Measurements from ENCODE around the gene ARL10. TPM values are rescaled to one million over a fixed set of nuclear protein-coding genes. Genes with fewer than 3 reads are reported as not detected.

The ARL10 gene
- total and polyA plus RNA-seq, 2 donors (not counting 1 experiment from before 2014, with no cell fraction given): 13.1 to 27.9 TPM

DNA sequence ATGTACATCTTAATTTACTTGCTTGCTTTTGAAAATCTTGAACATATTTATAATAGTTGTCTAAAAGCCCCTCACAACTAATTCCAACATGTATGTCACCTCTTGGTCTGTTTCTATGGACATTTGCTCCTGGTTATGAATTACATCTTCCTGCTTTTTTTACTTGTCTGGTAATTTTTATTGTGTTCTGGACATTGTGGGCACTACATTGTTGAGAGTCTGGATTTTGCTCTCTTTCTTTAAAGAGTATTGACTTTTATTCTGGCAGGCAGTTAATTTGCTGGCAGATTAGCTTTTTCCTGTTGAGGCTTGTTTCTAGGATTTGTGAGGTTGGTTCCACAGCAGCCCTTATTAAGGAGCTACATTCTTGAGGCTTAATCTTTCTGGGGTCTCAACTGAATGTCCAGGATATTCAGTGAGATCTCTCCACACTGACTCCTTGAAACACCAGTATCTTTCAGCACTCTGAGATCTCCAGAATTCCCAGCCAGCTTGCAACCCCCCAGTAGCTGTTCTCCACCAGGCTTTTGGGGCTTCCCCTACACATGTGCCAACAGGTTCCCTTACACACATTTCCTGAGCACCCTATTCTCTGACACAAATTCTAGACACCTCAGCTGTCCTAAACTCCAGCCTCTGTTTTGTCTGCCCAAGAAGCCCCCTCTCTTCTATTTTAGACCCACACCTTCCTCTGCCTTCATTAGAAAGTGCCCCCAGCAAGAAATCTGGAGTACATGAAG, 31.1 kb upstream of the ARL10 start:
- no peak for DNase-seq
- H3K4me3 Mint-ChIP-seq: no peak overlapping the region
- Histone ChIP-seq H3K4me2 (replicated peaks; ENCODE audit: low read depth, low read length, poor library complexity, severe bottlenecking) (no peak overlapping the region), H3K36me3 (replicated peaks in 1 of 2; ENCODE audit: control extremely low read depth in 1 of 2, control insufficient read depth in 1 of 2, extremely low read depth in 1 of 2, insufficient read depth in 2 of 2, low read length in 1 of 2) (peaks cover 14 to 27% of the 10 kb centered on the region in 2 experiments), H3K4me3 (ENCODE audit: control extremely low read depth in 1 of 5, extremely low read depth in 1 of 5, insufficient read depth in 1 of 5, low read depth in 2 of 5, low read length in 4 of 5) (no peak overlapping the region), H3K27ac (ENCODE audit: low read length in 2 of 2) (no peak overlapping the region), H2AFZ (ENCODE audit: insufficient read depth, low read depth, low read length, poor library complexity, severe bottlenecking) (no peak overlapping the region), H3K27me3 (replicated peaks in 1 of 4; ENCODE audit: control extremely low read depth in 1 of 4, control insufficient read depth in 3 of 4, insufficient read depth in 4 of 4, low read length in 3 of 4) (no peaks in the 10 kb centered on the region), H3K4me1 (ENCODE audit: control insufficient read depth in 2 of 2, insufficient read depth in 2 of 2, low read length in 2 of 2) (no peaks in the 10 kb centered on the region), H3K79me2 (ENCODE audit: control insufficient read depth, insufficient read depth, low read length) (no peaks in the 10 kb centered on the region), H3K9me3 (ENCODE audit: control extremely low read depth in 1 of 3, control insufficient read depth in 2 of 3, insufficient read depth in 1 of 3, low read length in 2 of 3) (peaks cover 0 to 6% (median 4%) of the 10 kb centered on the region in 3 donors), H4K20me1 (ENCODE audit: control insufficient read depth, insufficient read depth, low read length, poor library complexity, severe bottlenecking) (no peaks in the 10 kb centered on the region), H3K9ac (ENCODE audit: low read length) (no peak overlapping the region)
- peaks cover 5% of the 10 kb centered on the region for H3K9me3 Mint-ChIP-seq (ENCODE audit: insufficient read depth)
- TF ChIP-seq EZH2 (IDR thresholded peaks at IDR 0.05; ENCODE audit: borderline replicate concordance, insufficient read depth, low read depth, low read length, poor library complexity, severe bottlenecking): no peak
- TF ChIP-seq, protein P1, sequence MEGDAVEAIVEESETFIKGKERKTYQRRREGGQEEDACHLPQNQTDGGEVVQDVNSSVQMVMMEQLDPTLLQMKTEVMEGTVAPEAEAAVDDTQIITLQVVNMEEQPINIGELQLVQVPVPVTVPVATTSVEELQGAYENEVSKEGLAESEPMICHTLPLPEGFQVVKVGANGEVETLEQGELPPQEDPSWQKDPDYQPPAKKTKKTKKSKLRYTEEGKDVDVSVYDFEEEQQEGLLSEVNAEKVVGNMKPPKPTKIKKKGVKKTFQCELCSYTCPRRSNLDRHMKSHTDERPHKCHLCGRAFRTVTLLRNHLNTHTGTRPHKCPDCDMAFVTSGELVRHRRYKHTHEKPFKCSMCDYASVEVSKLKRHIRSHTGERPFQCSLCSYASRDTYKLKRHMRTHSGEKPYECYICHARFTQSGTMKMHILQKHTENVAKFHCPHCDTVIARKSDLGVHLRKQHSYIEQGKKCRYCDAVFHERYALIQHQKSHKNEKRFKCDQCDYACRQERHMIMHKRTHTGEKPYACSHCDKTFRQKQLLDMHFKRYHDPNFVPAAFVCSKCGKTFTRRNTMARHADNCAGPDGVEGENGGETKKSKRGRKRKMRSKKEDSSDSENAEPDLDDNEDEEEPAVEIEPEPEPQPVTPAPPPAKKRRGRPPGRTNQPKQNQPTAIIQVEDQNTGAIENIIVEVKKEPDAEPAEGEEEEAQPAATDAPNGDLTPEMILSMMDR (IDR thresholded peaks at IDR 0.05): no peak
- no peak overlapping the region for H3K27ac Mint-ChIP-seq
- no peaks in the 10 kb centered on the region for H3K4me1 Mint-ChIP-seq
- no peaks in the 10 kb centered on the region for H3K27me3 Mint-ChIP-seq
- POLR2A ChIA-PET: no interaction called here
- intact Hi-C loops (cut with micrococcal nuclease): no loop called here
- CTCF ChIA-PET: no interaction called here
- ATAC-seq (ENCODE audit: low read depth): no peak

DNA sequence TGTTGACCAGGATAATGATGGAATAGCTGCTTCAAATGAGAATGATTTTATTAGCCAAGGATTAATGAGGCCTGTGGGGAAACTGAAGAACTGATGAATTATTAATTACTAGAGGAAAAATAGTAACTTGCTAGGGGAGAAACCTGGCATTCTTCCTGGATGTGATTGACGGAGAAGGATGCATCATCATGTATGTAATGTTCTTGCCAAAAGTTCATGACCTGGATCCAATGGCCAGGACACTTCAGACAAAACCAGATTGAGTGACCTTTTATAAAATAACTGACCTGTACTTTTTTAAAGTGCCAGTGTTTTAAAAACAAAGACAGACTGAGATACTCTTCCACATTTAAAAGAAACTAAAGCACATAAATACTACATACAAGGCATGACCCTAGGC, 27.4 kb upstream of the ARL10 start:
- WGBS (ENCODE audit: insufficient coverage): 100% methylated on average over 1 of the region's 1 CpG
- peaks cover 2% of the 10 kb centered on the region for H3K9me3 Mint-ChIP-seq (ENCODE audit: insufficient read depth)
- TF ChIP-seq EZH2 (IDR thresholded peaks at IDR 0.05; ENCODE audit: borderline replicate concordance, insufficient read depth, low read depth, low read length, poor library complexity, severe bottlenecking): no peak
- TF ChIP-seq, protein P1 (IDR thresholded peaks at IDR 0.05): no peak
- no peak overlapping the region for H3K27ac Mint-ChIP-seq
- H3K4me3 ChIP-seq (ENCODE audit: control extremely low read depth in 1 of 5, extremely low read depth in 1 of 5, insufficient read depth in 1 of 5, low read depth in 2 of 5, low read length in 4 of 5): no peak overlapping the region
- no peaks in the 10 kb centered on the region for H4K20me1 ChIP-seq (ENCODE audit: control insufficient read depth, insufficient read depth, low read length, poor library complexity, severe bottlenecking)
- peaks cover 14 to 39% of the 10 kb centered on the region in 2 experiments for H3K36me3 ChIP-seq (replicated peaks in 1 of 2; ENCODE audit: control extremely low read depth in 1 of 2, control insufficient read depth in 1 of 2, extremely low read depth in 1 of 2, insufficient read depth in 2 of 2, low read length in 1 of 2)
- H3K4me3 Mint-ChIP-seq: no peak overlapping the region
- H3K4me2 ChIP-seq (replicated peaks; ENCODE audit: low read depth, low read length, poor library complexity, severe bottlenecking): no peak overlapping the region
- CTCF ChIA-PET: no interaction called here
- POLR2A ChIA-PET: no interaction called here
- no peaks in the 10 kb centered on the region for H3K4me1 Mint-ChIP-seq
- no peak overlapping the region for H3K9ac ChIP-seq (ENCODE audit: low read length)
- H3K79me2 ChIP-seq (ENCODE audit: control insufficient read depth, insufficient read depth, low read length): no peaks in the 10 kb centered on the region
- ATAC-seq (ENCODE audit: low read depth): no peak
- no peaks in the 10 kb centered on the region for H3K27me3 Mint-ChIP-seq
- intact Hi-C loops (cut with micrococcal nuclease): no loop called here
- no peaks in the 10 kb centered on the region for H3K4me1 ChIP-seq (ENCODE audit: control insufficient read depth in 2 of 2, insufficient read depth in 2 of 2, low read length in 2 of 2)
- no peak for DNase-seq
- no peak overlapping the region for H3K27ac ChIP-seq (ENCODE audit: low read length in 2 of 2)
- H3K9me3 ChIP-seq (ENCODE audit: control extremely low read depth in 1 of 3, control insufficient read depth in 2 of 3, insufficient read depth in 1 of 3, low read length in 2 of 3): peaks cover 0 to 6% (median 4%) of the 10 kb centered on the region in 3 donors
- no peak overlapping the region for H2AFZ ChIP-seq (ENCODE audit: insufficient read depth, low read depth, low read length, poor library complexity, severe bottlenecking)
- no peaks in the 10 kb centered on the region for H3K27me3 ChIP-seq (replicated peaks in 1 of 4; ENCODE audit: control extremely low read depth in 1 of 4, control insufficient read depth in 3 of 4, insufficient read depth in 4 of 4, low read length in 3 of 4)
